ENCODE data around the gene DCXR.
A peak's percentile ranks its signal among the peaks of the same experiment; 100 is the strongest.

Gene DCXR

GRCh38 chr17:82018152-82018988 is 19.1 kb downstream of the DCXR start:
- Histone ChIP-seq H3K4ac (ENCODE audit: low read depth in 1 of 2, low read length in 2 of 2) (no peak overlapping the region), H3K36me3 (ENCODE audit: control insufficient read depth in 1 of 2, insufficient read depth in 2 of 2, low read depth in 1 of 2, low read length in 2 of 2) (peaks cover 15 to 59% of the 10 kb centered on the region in 2 experiments), H3K9ac (ENCODE audit: low read length) (no peak overlapping the region), H3K9me3 (ENCODE audit: control insufficient read depth, low read length) (no peaks in the 10 kb centered on the region), H3K27me3 (ENCODE audit: control insufficient read depth in 1 of 2, insufficient read depth in 1 of 2, low read length in 2 of 2) (no peaks in the 10 kb centered on the region), H2BK5ac (ENCODE audit: low read depth, low read length, poor library complexity, severe bottlenecking) (no peak overlapping the region), H2AFZ (ENCODE audit: low read depth, low read length) (no peak overlapping the region), H2BK15ac (ENCODE audit: low read depth, poor library complexity, severe bottlenecking) (no peak overlapping the region), H3K23ac (ENCODE audit: low read length in 2 of 2) (no peak overlapping the region), H2BK12ac (ENCODE audit: low read length in 2 of 2) (no peak overlapping the region), H2AK5ac (ENCODE audit: low read length, severe bottlenecking) (no peak overlapping the region), H2BK120ac (ENCODE audit: low read depth, low read length) (no peak overlapping the region), H4K91ac (ENCODE audit: low read length) (peak overlapping the region; percentile 40), H3K27ac (ENCODE audit: low read length, poor library complexity, severe bottlenecking) (no peak overlapping the region), H4K8ac (ENCODE audit: low read length) (no peak overlapping the region), H3K4me2 (ENCODE audit: low read length, poor library complexity, severe bottlenecking) (no peak overlapping the region), H3K14ac (ENCODE audit: low read length in 2 of 2) (no peak overlapping the region), H3K79me1 (replicated peaks; ENCODE audit: low read length, poor library complexity, severe bottlenecking) (peaks cover 18% of the 10 kb centered on the region), H3K4me1 (ENCODE audit: control insufficient read depth, insufficient read depth, low read depth, low read length) (peaks cover 27% of the 10 kb centered on the region), H3K18ac (ENCODE audit: low read depth in 1 of 2, low read length in 2 of 2) (no peak overlapping the region), H3K4me3 (ENCODE audit: insufficient read depth in 1 of 2, low read depth in 1 of 2, low read length in 2 of 2) (no peak overlapping the region)
- no peak for DNase-seq
- WGBS, result 89% methylated on average over 19 of the region's 19 CpGs

- H3K4me2 ChIP-seq (ENCODE audit: low read length, poor library complexity, severe bottlenecking), result no peak overlapping the region
- no peak overlapping the region for H2BK120ac ChIP-seq (ENCODE audit: low read depth, low read length)
- no peak overlapping the region for H2BK15ac ChIP-seq (ENCODE audit: low read depth, poor library complexity, severe bottlenecking)
- H3K4me1 ChIP-seq (ENCODE audit: control insufficient read depth, insufficient read depth, low read depth, low read length), result peaks cover 30% of the 10 kb centered on the region
- no peaks in the 10 kb centered on the region for H3K9me3 ChIP-seq (ENCODE audit: control insufficient read depth, low read length)
- 93% methylated on average over 7 of the region's 13 CpGs for WGBS
- H2AK5ac ChIP-seq (ENCODE audit: low read length, severe bottlenecking), result no peak overlapping the region
- peaks cover 15 to 64% of the 10 kb centered on the region in 2 experiments for H3K36me3 ChIP-seq (ENCODE audit: control insufficient read depth in 1 of 2, insufficient read depth in 2 of 2, low read depth in 1 of 2, low read length in 2 of 2)
- H2BK12ac ChIP-seq (ENCODE audit: low read length in 2 of 2), result no peak overlapping the region
- no peak overlapping the region for H3K18ac ChIP-seq (ENCODE audit: low read depth in 1 of 2, low read length in 2 of 2)
- peaks cover 18% of the 10 kb centered on the region for H3K79me1 ChIP-seq (replicated peaks; ENCODE audit: low read length, poor library complexity, severe bottlenecking)
- H2AFZ ChIP-seq (ENCODE audit: low read depth, low read length), result no peak overlapping the region
- H3K27me3 ChIP-seq (ENCODE audit: control insufficient read depth in 1 of 2, insufficient read depth in 1 of 2, low read length in 2 of 2), result no peaks in the 10 kb centered on the region
- H3K23ac ChIP-seq (ENCODE audit: low read length in 2 of 2), result no peak overlapping the region
- no peak overlapping the region for H3K4ac ChIP-seq (ENCODE audit: low read depth in 1 of 2, low read length in 2 of 2)
- DNase-seq, result no peak
- no peak overlapping the region for H3K4me3 ChIP-seq (ENCODE audit: insufficient read depth in 1 of 2, low read depth in 1 of 2, low read length in 2 of 2)
- H4K91ac ChIP-seq (ENCODE audit: low read length), result no peak overlapping the region
- H2BK5ac ChIP-seq (ENCODE audit: low read depth, low read length, poor library complexity, severe bottlenecking), result no peak overlapping the region
- no peak overlapping the region for H4K8ac ChIP-seq (ENCODE audit: low read length)
- no peak overlapping the region for H3K9ac ChIP-seq (ENCODE audit: low read length)
- no peak overlapping the region for H3K27ac ChIP-seq (ENCODE audit: low read length, poor library complexity, severe bottlenecking)
- no peak overlapping the region for H3K14ac ChIP-seq (ENCODE audit: low read length in 2 of 2)
Observed at GRCh38 chr17:82017612-82018151, 19.8 kb downstream of the DCXR start.

- no peak overlapping the region for H3K18ac ChIP-seq (ENCODE audit: low read depth in 1 of 2, low read length in 2 of 2)
- no peaks in the 10 kb centered on the region for H3K27me3 ChIP-seq (ENCODE audit: control insufficient read depth in 1 of 2, insufficient read depth in 1 of 2, low read length in 2 of 2)
- H3K27ac ChIP-seq (ENCODE audit: low read length, poor library complexity, severe bottlenecking), result no peak overlapping the region
- no peak overlapping the region for H3K14ac ChIP-seq (ENCODE audit: low read length in 2 of 2)
- H3K4me3 ChIP-seq (ENCODE audit: insufficient read depth in 1 of 2, low read depth in 1 of 2, low read length in 2 of 2), result no peak overlapping the region
- peaks cover 11% of the 10 kb centered on the region for H3K79me1 ChIP-seq (replicated peaks; ENCODE audit: low read length, poor library complexity, severe bottlenecking)
- H3K4me1 ChIP-seq (ENCODE audit: control insufficient read depth, insufficient read depth, low read depth, low read length), result peaks cover 26% of the 10 kb centered on the region
- no peak overlapping the region for H3K4me2 ChIP-seq (ENCODE audit: low read length, poor library complexity, severe bottlenecking)
- H4K8ac ChIP-seq (ENCODE audit: low read length), result no peak overlapping the region
- 98% methylated on average over 18 of the region's 24 CpGs for WGBS
- no peak for DNase-seq
- H3K23ac ChIP-seq (ENCODE audit: low read length in 2 of 2), result no peak overlapping the region
- H3K9ac ChIP-seq (ENCODE audit: low read length), result no peak overlapping the region
- H3K9me3 ChIP-seq (ENCODE audit: control insufficient read depth, low read length), result no peaks in the 10 kb centered on the region
- no peak overlapping the region for H2BK5ac ChIP-seq (ENCODE audit: low read depth, low read length, poor library complexity, severe bottlenecking)
- no peak overlapping the region for H2BK120ac ChIP-seq (ENCODE audit: low read depth, low read length)
- H4K91ac ChIP-seq (ENCODE audit: low read length), result peak overlapping the region; percentile 14
- H2BK15ac ChIP-seq (ENCODE audit: low read depth, poor library complexity, severe bottlenecking), result no peak overlapping the region
- H3K4ac ChIP-seq (ENCODE audit: low read depth in 1 of 2, low read length in 2 of 2), result peak overlapping the region in 1 of 2 experiments; percentile 17
- no peak overlapping the region for H2AK5ac ChIP-seq (ENCODE audit: low read length, severe bottlenecking)
- H3K36me3 ChIP-seq (ENCODE audit: control insufficient read depth in 1 of 2, insufficient read depth in 2 of 2, low read depth in 1 of 2, low read length in 2 of 2), result peaks cover 15 to 72% of the 10 kb centered on the region in 2 experiments
- H2AFZ ChIP-seq (ENCODE audit: low read depth, low read length), result no peak overlapping the region
- no peak overlapping the region for H2BK12ac ChIP-seq (ENCODE audit: low read length in 2 of 2)
Observed at GRCh38 chr17:82016875-82017459, 20.5 kb downstream of the DCXR start.

Measured in mesenchymal stem cell (in vitro differentiated cells and primary cell).